Stimulated activated CD4-positive, alpha-beta T cell treated with anti-CD3 and anti-CD28 coated beads, Interleukin-2, amount 100 ng/mL, for 48 hours (primary cell): ENCODE results near the gene GUK1.

Experiments used
- DNase-seq, 2 donors: peaks; one replicate each; pipeline ENCODE4 v3.0.0-alpha.2; 2020

GUK1 gene

GRCh38 chr1:228136901-228137300 is 3.2 kb upstream of the GUK1 start:
- DNase-seq = no peak

DNA sequence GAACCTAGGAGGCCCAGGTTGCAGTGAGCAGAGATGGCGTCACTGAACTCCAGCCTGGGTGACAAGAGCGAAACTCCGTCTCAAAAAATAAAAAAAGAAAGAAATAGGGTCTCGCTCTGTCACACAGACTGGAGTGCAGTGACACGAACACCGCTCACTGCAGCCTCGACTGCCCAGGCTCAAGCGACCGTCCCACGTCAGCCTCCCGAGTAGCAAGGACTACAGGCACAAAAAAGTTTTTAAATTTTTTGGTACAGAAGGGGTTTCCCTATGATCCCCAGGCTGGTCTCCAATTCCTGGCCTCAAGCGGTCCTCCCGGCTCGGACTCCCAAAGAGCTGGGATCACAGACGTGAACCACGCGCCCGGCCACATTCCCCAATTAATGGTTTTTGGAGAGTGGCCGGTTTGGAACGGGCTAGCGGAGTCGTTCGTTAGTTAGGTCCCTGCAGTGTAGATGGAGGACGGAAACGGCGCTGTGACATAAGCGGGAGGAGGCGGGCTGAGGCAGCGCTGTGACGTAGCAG is 611 bp upstream of the GUK1 start:
- no peak for DNase-seq

DNA sequence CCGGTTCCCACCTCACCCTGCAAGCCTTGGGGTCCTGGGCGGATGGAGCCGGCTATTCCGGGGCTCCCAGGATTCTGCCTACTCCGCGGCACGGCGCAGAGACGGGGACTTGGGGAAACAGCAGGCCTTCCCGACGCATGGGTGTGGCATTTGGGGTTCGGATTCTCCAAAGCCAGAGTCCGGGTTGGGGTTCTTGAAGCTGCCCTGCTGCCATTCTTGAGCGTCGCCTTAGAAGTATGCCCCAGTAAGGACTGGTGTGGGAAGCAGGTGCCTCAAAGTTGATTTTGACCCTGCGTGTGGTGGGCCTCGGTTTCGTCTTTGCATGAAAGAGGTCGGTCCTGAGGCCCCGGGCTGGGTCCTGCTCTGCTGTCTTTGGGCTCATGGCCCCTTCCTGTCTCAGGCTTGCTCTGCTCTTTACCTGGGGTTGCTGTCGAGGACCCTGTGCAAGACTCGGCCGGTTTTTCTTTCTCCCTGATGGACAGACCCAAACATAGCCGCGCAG is 696 bp downstream of the GUK1 start:
- no peak for DNase-seq

GRCh38 chr1:228141226-228142044 is 1.4 kb downstream of the GUK1 start:
- DNase-seq = peak in 1 of 2 donors; percentile 11

DNA sequence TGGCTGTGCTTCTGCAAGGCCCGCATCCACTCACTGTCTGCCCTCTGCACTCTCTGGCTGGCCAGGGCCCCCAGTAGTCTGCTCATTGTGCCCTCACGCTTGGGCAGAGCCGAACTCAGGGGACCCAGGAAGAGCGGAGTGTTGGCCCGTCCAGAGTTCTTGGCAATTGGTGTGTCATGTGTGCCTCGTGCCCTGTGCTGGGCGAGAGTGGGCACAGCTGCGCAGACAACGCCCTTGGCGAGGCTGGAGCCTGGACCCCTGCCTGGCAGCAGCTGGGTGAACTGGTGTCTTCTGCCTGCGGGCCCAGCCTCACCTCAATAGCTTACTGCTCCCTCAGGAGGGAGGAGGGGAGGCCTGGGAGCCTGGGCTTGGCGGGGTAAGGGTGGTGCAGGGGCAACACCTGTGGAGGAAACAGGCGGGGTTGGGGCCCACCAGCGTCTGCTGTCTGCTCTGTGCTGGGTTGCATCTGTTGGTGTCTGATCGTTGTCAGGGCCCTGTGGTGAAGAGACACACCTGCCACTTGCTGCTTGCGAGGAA is 2.1 kb downstream of the GUK1 start:
- no peak for DNase-seq

DNA sequence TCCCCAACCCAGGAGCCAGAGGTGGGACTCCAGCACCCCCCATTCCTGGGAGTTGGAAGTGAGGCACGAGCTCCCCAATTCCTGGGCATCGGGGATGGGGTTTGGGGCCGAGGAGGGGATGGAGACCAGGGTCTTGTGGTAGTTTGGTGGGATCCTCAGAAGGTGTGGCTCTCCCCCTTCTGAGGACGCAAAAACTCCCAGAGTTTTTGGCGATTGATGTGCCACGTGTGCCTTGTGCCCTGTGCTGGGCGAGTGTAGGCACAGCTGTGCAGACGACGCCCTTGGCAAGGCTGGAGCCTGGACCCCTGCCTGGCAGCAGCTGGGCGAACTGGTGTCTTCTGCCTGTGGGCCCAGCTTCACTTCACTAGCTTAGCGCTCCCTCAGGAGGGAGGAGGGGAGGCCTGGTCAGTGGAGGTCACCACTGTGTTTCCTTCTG is 2.6 kb downstream of the GUK1 start:
- no peak for DNase-seq

DNA sequence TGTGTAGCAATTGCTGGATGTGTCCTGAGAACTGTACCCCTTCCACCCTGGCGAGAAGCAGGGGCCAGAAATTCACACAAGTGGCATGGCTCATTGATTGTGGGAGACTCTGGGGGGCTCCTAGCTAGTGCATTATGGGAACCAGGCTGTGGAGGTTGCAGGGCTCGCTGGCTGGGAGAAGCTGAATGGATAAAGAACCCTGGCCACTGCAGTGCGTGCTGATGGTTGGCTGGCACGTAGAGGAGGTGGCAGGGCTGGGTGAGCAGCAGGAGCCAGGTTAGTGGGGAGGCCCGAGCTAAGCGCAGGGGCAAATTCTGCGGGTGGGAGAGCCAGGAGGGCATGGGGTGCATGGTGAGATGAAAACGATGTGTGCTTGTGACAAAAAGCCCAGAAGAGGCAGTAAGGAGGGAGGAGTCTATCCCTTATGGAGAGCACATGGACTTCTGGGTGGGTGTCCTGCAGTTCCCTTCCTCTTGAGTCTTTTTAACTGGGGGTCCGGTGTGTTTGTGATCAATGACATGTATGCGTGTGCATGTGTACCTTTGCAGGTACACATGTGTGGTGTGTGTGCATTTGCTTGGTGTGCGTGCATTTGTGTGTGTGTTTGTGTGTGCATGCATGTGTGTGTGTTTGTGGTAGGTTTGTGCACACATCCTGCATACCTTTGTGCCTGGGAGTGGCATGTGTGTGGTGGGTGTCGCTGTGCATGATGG is 3.6 kb downstream of the GUK1 start:
- no peak for DNase-seq

- no peak for DNase-seq
These were observed 4.3 kb downstream of the GUK1 start for GRCh38 chr1:228144193-228144992.

- no peak for DNase-seq
These were observed 4.9 kb downstream of the GUK1 start for GRCh38 chr1:228144993-228145343.

DNA sequence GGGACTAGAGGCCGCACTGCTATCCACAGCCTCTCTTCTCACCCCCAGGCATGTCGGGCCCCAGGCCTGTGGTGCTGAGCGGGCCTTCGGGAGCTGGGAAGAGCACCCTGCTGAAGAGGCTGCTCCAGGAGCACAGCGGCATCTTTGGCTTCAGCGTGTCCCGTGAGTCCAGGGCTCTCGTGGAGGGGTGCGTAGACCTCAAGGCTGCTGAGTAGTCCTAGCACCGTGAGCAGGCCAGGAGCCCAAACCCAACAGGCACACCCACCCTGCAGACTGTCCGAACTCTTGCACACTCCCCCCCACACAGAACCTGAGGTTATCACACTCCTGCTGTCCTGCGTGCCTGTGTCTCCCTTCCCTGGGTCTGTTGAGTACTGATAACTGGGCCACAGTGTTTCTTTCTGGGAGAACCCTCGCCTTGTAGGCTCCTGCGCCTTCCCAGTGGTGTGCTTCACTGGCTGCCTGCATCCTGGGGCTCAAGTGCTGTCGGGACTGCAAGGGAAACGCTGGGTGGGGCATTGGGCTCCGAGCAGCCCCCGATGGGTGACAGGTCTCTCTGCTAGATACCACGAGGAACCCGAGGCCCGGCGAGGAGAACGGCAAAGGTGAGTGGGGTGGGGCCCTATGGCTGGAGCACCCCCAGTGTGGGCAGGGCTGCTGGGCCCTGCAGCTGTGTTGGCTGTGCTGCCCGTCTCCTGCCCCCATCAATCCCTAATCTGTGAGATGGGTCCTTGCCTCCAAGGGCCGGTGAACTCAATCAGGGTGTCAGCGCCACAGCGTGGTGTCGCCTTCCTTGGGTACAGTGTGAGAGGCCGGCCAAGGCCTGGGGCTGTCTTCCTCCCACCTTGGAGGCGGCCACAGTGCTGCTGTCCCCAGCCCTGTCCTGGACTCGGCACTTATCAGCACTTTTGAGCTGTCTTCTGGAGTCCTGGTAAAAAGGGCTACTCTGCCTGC is 5.7 kb downstream of the GUK1 start:
- no peak for DNase-seq

DNA sequence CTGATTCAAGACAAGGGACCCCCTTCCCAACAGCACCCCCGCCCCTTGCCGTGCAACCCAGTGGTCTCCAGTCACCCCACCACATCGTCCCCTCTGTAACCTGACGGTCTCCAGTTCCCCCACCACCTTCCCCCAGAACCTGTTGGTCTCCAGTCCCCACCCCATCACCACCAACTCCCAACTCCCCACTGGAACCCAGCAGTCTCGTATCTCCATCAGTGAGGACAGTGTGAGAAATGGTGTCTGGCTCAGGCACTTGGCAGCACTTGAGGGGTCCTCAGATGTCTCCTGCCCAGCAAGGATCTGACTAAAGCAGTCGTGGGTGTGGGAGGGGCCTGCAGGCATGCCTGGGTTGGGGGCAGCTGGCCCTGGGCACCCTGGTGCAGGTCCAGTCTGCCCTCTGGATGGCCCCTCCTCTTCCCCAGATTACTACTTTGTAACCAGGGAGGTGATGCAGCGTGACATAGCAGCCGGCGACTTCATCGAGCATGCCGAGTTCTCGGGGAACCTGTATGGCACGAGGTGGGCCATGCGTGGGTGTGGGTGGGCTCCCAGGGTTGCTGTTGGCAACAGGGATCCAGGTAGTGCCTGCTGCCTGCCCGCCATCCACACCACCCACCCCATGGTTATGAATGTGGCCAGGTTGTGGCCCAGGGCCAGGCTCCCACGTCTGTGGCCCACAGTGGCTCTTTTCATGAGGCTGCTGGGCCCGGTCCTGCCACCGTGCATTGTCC is 6.5 kb downstream of the GUK1 start:
- DNase-seq = no peak

DNA sequence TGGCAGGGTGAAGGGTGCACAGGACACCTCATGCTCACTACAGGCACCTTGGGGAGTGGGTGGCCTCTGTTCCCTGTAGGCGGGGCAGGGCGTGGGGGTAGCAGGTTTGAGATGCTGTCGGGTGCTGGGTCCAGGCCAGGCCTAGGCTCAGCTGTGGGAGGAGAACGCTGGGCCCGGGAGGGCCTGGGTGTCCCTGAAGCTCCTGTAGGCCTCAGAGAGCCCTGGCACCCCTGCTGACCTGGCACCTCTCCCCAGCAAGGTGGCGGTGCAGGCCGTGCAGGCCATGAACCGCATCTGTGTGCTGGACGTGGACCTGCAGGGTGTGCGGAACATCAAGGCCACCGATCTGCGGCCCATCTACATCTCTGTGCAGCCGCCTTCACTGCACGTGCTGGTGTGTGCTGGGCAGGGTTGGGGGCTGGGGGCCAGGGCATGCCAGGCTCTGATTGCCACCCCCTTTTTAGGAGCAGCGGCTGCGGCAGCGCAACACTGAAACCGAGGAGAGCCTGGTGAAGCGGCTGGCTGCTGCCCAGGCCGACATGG is 7.1 kb downstream of the GUK1 start:
- DNase-seq = no peak

- DNase-seq = no peak
These were observed 7.7 kb downstream of the GUK1 start for GRCh38 chr1:228147768-228148167.

DNA sequence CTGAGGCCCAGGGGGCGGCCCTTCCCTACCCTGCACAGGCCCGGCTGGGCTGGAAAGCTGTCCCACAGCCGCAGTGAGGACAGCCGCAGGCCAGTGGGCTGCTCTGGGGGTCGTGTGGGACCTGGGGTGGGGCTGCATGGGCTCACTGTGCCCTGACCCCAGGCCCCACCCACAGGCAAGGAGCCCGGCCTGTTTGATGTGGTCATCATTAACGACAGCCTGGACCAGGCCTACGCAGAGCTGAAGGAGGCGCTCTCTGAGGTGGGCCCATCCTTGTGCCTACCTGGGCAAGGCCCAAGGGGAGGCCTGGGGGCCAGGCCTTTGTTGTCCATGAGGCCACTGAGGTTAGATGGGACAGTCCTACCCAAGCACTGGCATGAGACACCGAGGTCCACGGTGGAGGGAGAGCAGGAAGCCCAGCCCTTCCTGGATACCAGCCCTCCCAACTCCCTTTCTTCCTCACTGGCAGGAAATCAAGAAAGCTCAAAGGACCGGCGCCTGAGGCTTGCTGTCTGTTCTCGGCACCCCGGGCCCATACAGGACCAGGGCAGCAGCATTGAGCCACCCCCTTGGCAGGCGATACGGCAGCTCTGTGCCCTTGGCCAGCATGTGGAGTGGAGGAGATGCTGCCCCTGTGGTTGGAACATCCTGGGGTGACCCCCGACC is 8.2 kb downstream of the GUK1 start:
- DNase-seq = no peak

DNA sequence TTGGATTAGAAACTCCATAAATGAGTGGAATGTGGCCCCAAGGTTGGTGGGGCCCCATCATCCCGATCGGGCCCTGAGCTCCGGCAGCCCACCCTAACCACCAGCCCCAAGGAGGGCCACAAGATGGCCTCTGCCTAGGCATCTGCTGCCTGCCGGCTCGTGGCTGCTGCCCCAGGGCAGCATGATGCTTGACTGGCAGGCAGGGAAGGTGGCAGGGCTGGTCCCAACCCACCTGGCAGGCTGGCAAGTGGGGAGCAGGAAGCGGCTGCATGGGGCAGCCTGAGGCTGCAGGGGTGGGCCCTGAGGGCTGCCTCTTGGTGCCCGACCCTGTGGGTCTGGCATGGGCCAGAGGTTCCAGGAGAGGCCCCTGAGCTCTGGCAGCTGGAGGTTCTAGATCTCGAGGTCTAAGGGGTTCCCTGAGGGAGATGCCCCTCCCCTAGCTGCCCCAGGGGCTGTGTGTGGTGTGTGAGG is 8.9 kb downstream of the GUK1 start:
- no peak for DNase-seq

DNA sequence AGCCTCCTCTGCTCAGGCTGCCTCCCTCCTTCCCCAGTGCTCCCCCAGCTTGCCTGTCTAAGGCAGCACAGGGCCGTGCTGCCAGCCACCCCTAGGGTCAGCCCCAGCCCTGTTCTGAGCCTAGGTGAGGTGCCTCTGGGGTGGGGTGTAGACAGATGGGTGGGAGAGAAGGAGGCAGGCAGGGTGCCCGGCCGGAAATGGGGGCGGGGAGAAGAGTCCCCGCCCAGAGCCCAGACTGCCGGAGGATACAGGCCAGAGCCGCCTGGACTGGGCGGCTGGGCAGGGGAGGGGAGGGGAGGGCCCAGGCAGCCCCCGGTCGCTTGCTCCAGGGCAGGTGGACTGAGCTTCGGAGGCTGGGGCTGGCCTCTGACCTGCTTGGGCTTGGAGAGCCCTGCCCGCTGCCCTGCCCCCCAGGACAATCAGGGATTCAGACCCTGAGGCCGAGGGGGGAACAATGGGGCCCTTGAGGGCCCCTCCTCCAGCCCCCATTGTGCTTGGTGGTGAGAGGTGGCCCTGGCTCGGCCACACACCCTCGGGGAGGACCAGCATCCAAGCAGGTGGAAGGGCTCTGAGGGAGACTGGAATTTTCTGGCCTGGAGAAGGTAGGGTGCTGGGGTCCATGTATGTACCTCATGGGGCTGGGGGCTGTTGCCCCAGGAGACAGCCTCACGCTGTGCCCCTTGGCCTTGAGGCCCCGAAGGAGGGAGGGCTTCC is 9.5 kb downstream of the GUK1 start, which contains the start of gene GJC2:
Gene GJC2 (plus strand): TSS at position 525 of the 714 bp plus-strand sequence. CDS start 7,829 bp downstream, outside the sequence.
- DNase-seq = no peak

DNA sequence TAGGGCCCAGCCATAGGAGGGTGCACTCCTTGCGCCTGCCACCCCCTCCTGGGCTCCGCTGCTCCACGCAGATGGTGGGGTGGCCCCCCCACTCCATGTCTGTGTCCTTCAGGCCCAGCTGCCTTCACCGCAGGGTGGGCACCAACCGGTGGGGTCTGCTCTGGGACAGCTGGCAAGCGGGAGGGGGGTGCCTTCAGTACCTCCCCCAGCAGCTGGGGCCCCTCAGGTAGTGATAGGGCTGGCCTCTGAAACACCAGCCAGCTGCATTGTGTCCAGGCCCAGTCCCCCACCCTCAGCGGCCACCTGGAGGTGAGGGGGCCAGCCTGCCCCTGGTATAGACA is 10.0 kb downstream of the GUK1 start:
- DNase-seq = no peak

DNA sequence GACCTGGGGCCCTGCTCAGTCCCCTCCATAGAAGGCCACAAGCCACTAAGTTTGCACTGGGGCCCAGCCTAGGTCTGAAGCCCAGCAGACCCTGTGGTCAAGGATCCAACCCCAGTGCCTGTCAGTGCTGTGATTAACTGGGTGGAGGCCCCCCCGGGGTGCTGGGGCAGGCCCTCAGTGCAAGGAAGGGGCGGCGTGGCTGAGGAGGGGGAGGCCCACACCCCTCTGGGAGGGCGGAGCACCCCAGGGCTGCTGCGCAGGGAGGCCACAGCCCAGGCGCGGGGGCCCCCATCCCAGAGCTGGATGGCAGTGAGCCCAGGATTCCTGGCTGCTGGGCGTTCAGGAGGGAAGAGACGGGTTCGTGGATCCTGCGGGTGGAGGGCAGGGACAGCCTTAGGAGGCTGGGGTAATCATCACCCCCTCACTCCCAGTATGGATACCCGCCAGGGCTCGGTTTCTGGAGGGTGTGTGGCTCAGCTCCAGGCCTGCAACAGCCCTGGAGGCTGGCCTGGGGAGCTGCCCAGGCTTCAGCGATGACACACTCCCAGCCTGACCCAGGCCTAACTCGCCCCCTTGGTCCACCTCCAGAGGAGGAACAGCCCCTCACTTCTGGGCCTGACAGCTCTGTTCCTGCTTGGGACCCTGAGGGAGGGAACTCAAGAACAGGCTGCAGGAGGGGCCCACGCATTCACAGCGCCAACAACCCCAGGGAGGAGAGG is 10.5 kb downstream of the GUK1 start:
- DNase-seq = no peak
